Measurements from ENCODE around the gene LRRC3B. TPM values are rescaled to one million over a fixed set of nuclear protein-coding genes. Genes with fewer than 3 reads are reported as not detected.

LRRC3B gene
- total RNA-seq, 4 donors from 2014 or later = 0.14 to 0.16 TPM; not detected in 2

- Histone ChIP-seq H3K4me1 (no peaks in the 10 kb centered on the region), H3K4me3 (no peak overlapping the region), H3K36me3 (no peaks in the 10 kb centered on the region), H3K27ac (no peak overlapping the region), H3K27me3 (no peaks in the 10 kb centered on the region), H3K9me3 (no peaks in the 10 kb centered on the region)
- no peak for TF ChIP-seq EP300 (IDR thresholded peaks at IDR 0.05; ENCODE audit: low read depth)
- DNase-seq = no peak
- WGBS, 2 donors (ENCODE audit: low coverage in 1 of 2) = 70 to 92% methylated on average over 2 of the region's 2 CpGs
- in situ Hi-C loops (cut with MboI; ENCODE audit: low pct_ligation_motif_present in 1 of 4, low pct_unique_long_range_greater_than_20kb in 1 of 4, low sequenced_read_pairs in 3 of 4) (no loop called here), intact Hi-C loops (cut with DNase I; ENCODE audit: low total_unique reads) (no loop called here)
Observed at GRCh38 chr3:26675336-26675735, 52.8 kb downstream of the LRRC3B start.

- WGBS, 2 donors (ENCODE audit: low coverage in 1 of 2) = 69 to 94% methylated on average over 2 of the region's 2 CpGs
- in situ Hi-C loops (cut with MboI; ENCODE audit: low pct_ligation_motif_present in 1 of 4, low pct_unique_long_range_greater_than_20kb in 1 of 4, low sequenced_read_pairs in 3 of 4) = no loop called here
Observed at GRCh38 chr3:26681632-26682031, 59.1 kb downstream of the LRRC3B start.

DNA sequence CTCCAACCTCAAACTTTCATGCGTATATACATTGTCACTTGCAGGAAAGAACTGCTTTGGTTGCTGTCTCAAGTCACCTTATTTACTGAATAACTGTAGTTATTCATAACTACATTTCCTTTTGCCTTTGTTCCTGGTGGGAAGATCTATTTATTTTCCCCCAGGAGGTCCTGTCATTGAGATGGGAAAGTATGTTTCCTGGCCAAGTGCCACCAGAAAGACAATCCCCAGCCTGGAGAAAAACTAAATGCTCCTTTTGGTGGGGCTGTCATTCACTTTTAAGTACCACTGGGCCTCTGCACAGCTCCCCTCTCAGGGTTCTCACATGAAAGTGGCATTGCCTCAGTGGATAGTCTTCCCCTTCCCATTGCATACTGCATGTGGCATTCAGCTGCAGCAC, 59.8 kb downstream of the LRRC3B start:
- Histone ChIP-seq H3K27me3 (no peaks in the 10 kb centered on the region), H3K9me3 (no peaks in the 10 kb centered on the region), H3K4me3 (no peak overlapping the region), H3K36me3 (no peaks in the 10 kb centered on the region), H3K4me1 (no peaks in the 10 kb centered on the region), H3K27ac (no peak overlapping the region)
- WGBS, 2 donors (ENCODE audit: low coverage in 1 of 2) = 94% methylated on average over 1 of the region's 1 CpG; no CpG with 5 or more reads in 1 of the 2 donors
- in situ Hi-C loops (cut with MboI; ENCODE audit: low pct_ligation_motif_present in 1 of 4, low pct_unique_long_range_greater_than_20kb in 1 of 4, low sequenced_read_pairs in 3 of 4) = no loop called here
- DNase-seq = no peak
- TF ChIP-seq EP300 (IDR thresholded peaks at IDR 0.05; ENCODE audit: low read depth) (no peak), POLR2AphosphoS5 (IDR thresholded peaks at IDR 0.05) (no peak), POLR2A (IDR thresholded peaks at IDR 0.05) (no peak)
- TF ChIP-seq, protein P1, sequence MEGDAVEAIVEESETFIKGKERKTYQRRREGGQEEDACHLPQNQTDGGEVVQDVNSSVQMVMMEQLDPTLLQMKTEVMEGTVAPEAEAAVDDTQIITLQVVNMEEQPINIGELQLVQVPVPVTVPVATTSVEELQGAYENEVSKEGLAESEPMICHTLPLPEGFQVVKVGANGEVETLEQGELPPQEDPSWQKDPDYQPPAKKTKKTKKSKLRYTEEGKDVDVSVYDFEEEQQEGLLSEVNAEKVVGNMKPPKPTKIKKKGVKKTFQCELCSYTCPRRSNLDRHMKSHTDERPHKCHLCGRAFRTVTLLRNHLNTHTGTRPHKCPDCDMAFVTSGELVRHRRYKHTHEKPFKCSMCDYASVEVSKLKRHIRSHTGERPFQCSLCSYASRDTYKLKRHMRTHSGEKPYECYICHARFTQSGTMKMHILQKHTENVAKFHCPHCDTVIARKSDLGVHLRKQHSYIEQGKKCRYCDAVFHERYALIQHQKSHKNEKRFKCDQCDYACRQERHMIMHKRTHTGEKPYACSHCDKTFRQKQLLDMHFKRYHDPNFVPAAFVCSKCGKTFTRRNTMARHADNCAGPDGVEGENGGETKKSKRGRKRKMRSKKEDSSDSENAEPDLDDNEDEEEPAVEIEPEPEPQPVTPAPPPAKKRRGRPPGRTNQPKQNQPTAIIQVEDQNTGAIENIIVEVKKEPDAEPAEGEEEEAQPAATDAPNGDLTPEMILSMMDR (IDR thresholded peaks at IDR 0.05) = no peak
- intact Hi-C loops (cut with DNase I; ENCODE audit: low total_unique reads) = no loop called here

More at GRCh38 chr3:26681632-26682031, 59.1 kb downstream of the LRRC3B start:
- no peak for TF ChIP-seq POLR2A (IDR thresholded peaks at IDR 0.05)
- no peak for TF ChIP-seq POLR2AphosphoS5 (IDR thresholded peaks at IDR 0.05)
- no peak for TF ChIP-seq EP300 (IDR thresholded peaks at IDR 0.05; ENCODE audit: low read depth)
- Histone ChIP-seq H3K9me3 (no peaks in the 10 kb centered on the region), H3K36me3 (no peaks in the 10 kb centered on the region), H3K27me3 (no peaks in the 10 kb centered on the region), H3K27ac (no peak overlapping the region), H3K4me3 (no peak overlapping the region), H3K4me1 (no peaks in the 10 kb centered on the region)
- no peak for DNase-seq
- intact Hi-C loops (cut with DNase I; ENCODE audit: low total_unique reads) = no loop called here

GRCh38 chr3:26683902-26684301, 61.3 kb downstream of the LRRC3B start:
- WGBS, 2 donors (ENCODE audit: low coverage in 1 of 2) = 46 to 67% methylated on average over 3 of the region's 3 CpGs
- intact Hi-C loops (cut with DNase I; ENCODE audit: low total_unique reads) = no loop called here
- in situ Hi-C loops (cut with MboI; ENCODE audit: low pct_ligation_motif_present in 1 of 4, low pct_unique_long_range_greater_than_20kb in 1 of 4, low sequenced_read_pairs in 3 of 4) = no loop called here

DNA sequence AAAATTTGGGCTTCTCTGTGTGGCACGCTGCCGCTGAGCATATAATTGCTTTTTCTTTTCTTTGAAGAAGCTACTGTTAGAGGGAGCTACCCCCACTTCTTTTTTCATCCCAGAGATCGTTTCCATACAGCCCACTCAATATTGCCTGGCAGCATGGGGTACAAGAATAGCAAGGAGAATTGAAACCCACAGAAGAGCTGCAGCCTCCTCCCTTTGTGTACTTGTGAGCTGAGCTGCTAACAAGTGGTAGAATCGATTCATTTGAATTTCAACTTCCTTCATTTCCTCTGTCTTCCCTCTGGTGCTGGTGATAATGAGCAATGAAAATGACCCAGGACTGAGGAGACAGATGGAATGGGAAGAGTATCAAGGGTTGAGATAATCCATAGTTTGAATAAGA, 64.9 kb downstream of the LRRC3B start:
- in situ Hi-C loops (cut with MboI; ENCODE audit: low pct_ligation_motif_present in 1 of 4, low pct_unique_long_range_greater_than_20kb in 1 of 4, low sequenced_read_pairs in 3 of 4) = no loop called here
- WGBS, 2 donors (ENCODE audit: low coverage in 1 of 2) = 71 to 79% methylated on average over 2 to 4 of the region's 4 CpGs

More at GRCh38 chr3:26683902-26684301, 61.3 kb downstream of the LRRC3B start:
- TF ChIP-seq, protein P1 (IDR thresholded peaks at IDR 0.05) = no peak
- TF ChIP-seq EP300 (IDR thresholded peaks at IDR 0.05; ENCODE audit: low read depth) (no peak), POLR2AphosphoS5 (IDR thresholded peaks at IDR 0.05) (no peak), POLR2A (IDR thresholded peaks at IDR 0.05) (no peak)
- Histone ChIP-seq H3K27me3 (no peaks in the 10 kb centered on the region), H3K27ac (no peak overlapping the region), H3K4me1 (no peaks in the 10 kb centered on the region), H3K4me3 (no peak overlapping the region), H3K36me3 (no peaks in the 10 kb centered on the region), H3K9me3 (no peaks in the 10 kb centered on the region)
- no peak for DNase-seq

More for the DNA sequence above, 64.9 kb downstream of the LRRC3B start:
- no peaks in the 10 kb centered on the region for H3K27me3 ChIP-seq
- DNase-seq = no peak
- TF ChIP-seq, protein P1 (IDR thresholded peaks at IDR 0.05) = no peak
- intact Hi-C loops (cut with DNase I; ENCODE audit: low total_unique reads) = no loop called here
- H3K36me3 ChIP-seq = no peaks in the 10 kb centered on the region
- no peak overlapping the region for H3K4me3 ChIP-seq
- H3K4me1 ChIP-seq = no peaks in the 10 kb centered on the region
- H3K9me3 ChIP-seq = no peaks in the 10 kb centered on the region
- no peak overlapping the region for H3K27ac ChIP-seq
